Gastroesophageal sphincter (tissue), 3 donors: ENCODE measurements around the gene LMTK3.

Experiments used
- POLR2A ChIP-seq, 2 donors: fragments of 450-650 bp; IDR thresholded peaks; one replicate each; pipeline ENCODE4 v1.6.1; 2017; ENCODE audit warnings: antibody characterized with exemption in 2 of 2, mild to moderate bottlenecking in 2 of 2, moderate library complexity in 1 of 2
- POLR2AphosphoS5 ChIP-seq: sonication (generic); formaldehyde crosslinking; IDR thresholded peaks from one replicate; pipeline ENCODE4 v1.6.1; 2017; ENCODE audit warnings: antibody characterized with exemption
- TF ChIP-seq, protein P1 (sequence below), 4 experiments: fragments of 200-600 bp in 2 of 4; fragments of 450-650 bp in 2 of 4; sonication (generic) in 1 of 4; IDR thresholded peaks; one replicate each; pipeline ENCODE4 v1.5.1; 2017 to 2019; ENCODE audit warnings: antibody characterized with exemption in 4 of 4, mild to moderate bottlenecking in 2 of 4, moderate library complexity in 2 of 4

DNA sequence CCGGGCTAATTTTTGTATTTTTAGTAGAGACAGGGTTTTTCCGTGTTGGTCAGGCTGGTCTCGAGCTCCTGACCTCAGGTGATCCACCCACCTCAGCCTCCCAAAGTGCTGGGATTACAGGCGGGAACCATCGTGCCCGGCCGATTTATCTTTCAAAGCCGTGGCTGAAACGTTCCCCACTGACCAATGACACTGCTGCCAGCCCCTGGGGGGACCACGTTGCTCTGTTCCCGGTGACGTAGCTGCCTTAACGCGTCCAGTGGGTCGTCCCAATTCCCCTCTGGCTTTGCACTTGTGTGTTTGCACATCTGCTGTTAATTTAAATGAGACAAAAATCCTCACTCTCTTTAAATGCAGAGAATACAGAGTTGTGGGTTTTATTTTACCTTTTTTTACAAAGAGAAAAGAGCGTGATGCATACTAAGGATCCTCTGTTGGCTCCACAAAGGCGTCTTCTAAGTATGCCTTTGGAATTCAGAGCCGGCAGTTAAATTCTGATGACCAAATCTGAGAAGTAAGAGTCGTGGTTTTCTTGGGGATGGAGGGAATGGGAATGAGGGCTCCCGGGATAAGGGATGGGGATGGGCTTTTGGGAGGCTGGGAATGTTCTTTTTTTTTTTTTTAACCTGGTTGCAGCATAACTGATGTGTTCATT, 18.6 kb upstream of the LMTK3 start:
- TF ChIP-seq POLR2AphosphoS5, result no peak
- TF ChIP-seq, protein P1, sequence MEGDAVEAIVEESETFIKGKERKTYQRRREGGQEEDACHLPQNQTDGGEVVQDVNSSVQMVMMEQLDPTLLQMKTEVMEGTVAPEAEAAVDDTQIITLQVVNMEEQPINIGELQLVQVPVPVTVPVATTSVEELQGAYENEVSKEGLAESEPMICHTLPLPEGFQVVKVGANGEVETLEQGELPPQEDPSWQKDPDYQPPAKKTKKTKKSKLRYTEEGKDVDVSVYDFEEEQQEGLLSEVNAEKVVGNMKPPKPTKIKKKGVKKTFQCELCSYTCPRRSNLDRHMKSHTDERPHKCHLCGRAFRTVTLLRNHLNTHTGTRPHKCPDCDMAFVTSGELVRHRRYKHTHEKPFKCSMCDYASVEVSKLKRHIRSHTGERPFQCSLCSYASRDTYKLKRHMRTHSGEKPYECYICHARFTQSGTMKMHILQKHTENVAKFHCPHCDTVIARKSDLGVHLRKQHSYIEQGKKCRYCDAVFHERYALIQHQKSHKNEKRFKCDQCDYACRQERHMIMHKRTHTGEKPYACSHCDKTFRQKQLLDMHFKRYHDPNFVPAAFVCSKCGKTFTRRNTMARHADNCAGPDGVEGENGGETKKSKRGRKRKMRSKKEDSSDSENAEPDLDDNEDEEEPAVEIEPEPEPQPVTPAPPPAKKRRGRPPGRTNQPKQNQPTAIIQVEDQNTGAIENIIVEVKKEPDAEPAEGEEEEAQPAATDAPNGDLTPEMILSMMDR (IDR thresholded peaks at IDR 0.05), result no peak
- no peak for TF ChIP-seq POLR2A (IDR thresholded peaks at IDR 0.05)
